Fibroblast of lung (primary cell): ENCODE results near the gene ITGA3. TPM values are rescaled to one million over a fixed set of nuclear protein-coding genes. Genes with fewer than 3 reads are reported as not detected.

ENCODE experiments used
- DNase-seq, 2 donors: peaks; one replicate each; pipeline versions ENCODE4 v3.0.0 to v3.0.0-alpha.2; 2010; ENCODE audit warnings: low read depth in 2 of 2
- H2AFZ ChIP-seq: 2 replicates; pipeline ENCODE4 v1.5.1; 2012; ENCODE audit warnings: low read length, control low read depth, inconsistent platforms
- H3K27ac ChIP-seq: 2 replicates; pipeline ENCODE4 v1.5.1; 2011; ENCODE audit warnings: low read length, control low read depth; ENCODE audit not compliant: insufficient read depth
- H3K27me3 ChIP-seq: 2 replicates; pipeline ENCODE4 v1.5.1; 2011; ENCODE audit warnings: mild to moderate bottlenecking, low read length; ENCODE audit not compliant: control insufficient read depth, insufficient read depth
- H3K36me3 ChIP-seq: 2 replicates; pipeline ENCODE4 v1.5.1; 2011; ENCODE audit warnings: low read length; ENCODE audit not compliant: control insufficient read depth, insufficient read depth
- H3K4me1 ChIP-seq: 2 replicates; pipeline ENCODE4 v1.5.1; 2011; ENCODE audit warnings: low read length; ENCODE audit not compliant: control insufficient read depth, insufficient read depth; ENCODE audit errors: extremely low read depth
- H3K4me2 ChIP-seq: 2 replicates; pipeline ENCODE4 v1.5.1; 2011; ENCODE audit warnings: low read length, control low read depth; ENCODE audit not compliant: insufficient read depth; ENCODE audit errors: extremely low read depth
- H3K4me3 ChIP-seq, 4 experiments: fragments of 200-600 bp in 1 of 4; sonication (generic) in 1 of 4; replicated peaks in 1 of 4; 2 replicates each; pipeline ENCODE4 v1.5.1; 2011 to 2016; ENCODE audit warnings: low read length in 4 of 4, low read depth in 3 of 4, mild to moderate bottlenecking in 3 of 4, control low read depth in 2 of 4, inconsistent platforms in 1 of 4, mixed read lengths in 1 of 4; ENCODE audit not compliant: insufficient read depth in 1 of 4; ENCODE audit errors: control extremely low read depth in 1 of 4
- H3K79me2 ChIP-seq: 2 replicates; pipeline ENCODE4 v1.5.1; 2012; ENCODE audit warnings: mild to moderate bottlenecking, low read length, inconsistent platforms; ENCODE audit not compliant: control insufficient read depth, insufficient read depth
- H3K9ac ChIP-seq: 2 replicates; pipeline ENCODE4 v1.5.1; 2011; ENCODE audit warnings: mild to moderate bottlenecking, low read length, control low read depth; ENCODE audit not compliant: insufficient read depth
- H3K9me3 ChIP-seq: 2 replicates; pipeline ENCODE4 v1.5.1; 2012; ENCODE audit warnings: low read depth, low read length; ENCODE audit not compliant: control insufficient read depth, insufficient read depth
- H4K20me1 ChIP-seq: 2 replicates; pipeline ENCODE4 v1.5.1; 2011; ENCODE audit warnings: low read length; ENCODE audit not compliant: control insufficient read depth, insufficient read depth; ENCODE audit errors: extremely low read depth
- EZH2 ChIP-seq: IDR thresholded peaks from 2 replicates; pipeline ENCODE4 v1.5.1; 2012; ENCODE audit warnings: low read length, control low read depth, mild to moderate bottlenecking; ENCODE audit errors: missing control alignments
- polyA plus RNA-seq, 2 donors: library from polyadenylated mRNA; depleted of rRNA in 1 of 2; stranded (reverse) in 1 of 2; unstranded in 1 of 2; fragments of >200 nt; gene quantifications; 2 replicates each; pipeline ENCODE4 v1.2.1, GENCODE V29; 2011 to 2012; ENCODE audit warnings: missing spikeins in 1 of 2
- total RNA-seq: library from RNA; depleted of rRNA; stranded (reverse); fragments of >200 nt; gene quantifications from 2 replicates; pipeline ENCODE4 v1.2.1, GENCODE V29; 2014
- TF ChIP-seq, protein P1 (sequence below), 2 donors: IDR thresholded peaks in 1 of 2; conservative IDR thresholded peaks in 1 of 2; 1 replicate in 1 of 2; 2 replicates in 1 of 2; pipeline ENCODE4 v1.5.1; 2011 to 2012; ENCODE audit warnings: low read length in 2 of 2, control low read depth in 1 of 2, inconsistent platforms in 1 of 2, low read depth in 1 of 2, mild to moderate bottlenecking in 1 of 2

ITGA3 gene
- total and polyA plus RNA-seq, 2 donors (not counting 1 experiment from before 2014, with no cell fraction given), result 67.3 to 269 TPM

GRCh38 chr17:50090071-50090470 is 34.2 kb downstream of the ITGA3 start:
- no peak overlapping the region for H3K4me2 ChIP-seq
- no peaks in the 10 kb centered on the region for H3K9me3 ChIP-seq
- no peaks in the 10 kb centered on the region for H4K20me1 ChIP-seq
- H3K4me3 ChIP-seq, result no peak overlapping the region
- H3K27me3 ChIP-seq, result no peaks in the 10 kb centered on the region
- TF ChIP-seq, protein P1, sequence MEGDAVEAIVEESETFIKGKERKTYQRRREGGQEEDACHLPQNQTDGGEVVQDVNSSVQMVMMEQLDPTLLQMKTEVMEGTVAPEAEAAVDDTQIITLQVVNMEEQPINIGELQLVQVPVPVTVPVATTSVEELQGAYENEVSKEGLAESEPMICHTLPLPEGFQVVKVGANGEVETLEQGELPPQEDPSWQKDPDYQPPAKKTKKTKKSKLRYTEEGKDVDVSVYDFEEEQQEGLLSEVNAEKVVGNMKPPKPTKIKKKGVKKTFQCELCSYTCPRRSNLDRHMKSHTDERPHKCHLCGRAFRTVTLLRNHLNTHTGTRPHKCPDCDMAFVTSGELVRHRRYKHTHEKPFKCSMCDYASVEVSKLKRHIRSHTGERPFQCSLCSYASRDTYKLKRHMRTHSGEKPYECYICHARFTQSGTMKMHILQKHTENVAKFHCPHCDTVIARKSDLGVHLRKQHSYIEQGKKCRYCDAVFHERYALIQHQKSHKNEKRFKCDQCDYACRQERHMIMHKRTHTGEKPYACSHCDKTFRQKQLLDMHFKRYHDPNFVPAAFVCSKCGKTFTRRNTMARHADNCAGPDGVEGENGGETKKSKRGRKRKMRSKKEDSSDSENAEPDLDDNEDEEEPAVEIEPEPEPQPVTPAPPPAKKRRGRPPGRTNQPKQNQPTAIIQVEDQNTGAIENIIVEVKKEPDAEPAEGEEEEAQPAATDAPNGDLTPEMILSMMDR (conservative IDR thresholded peaks at IDR 0.05 in 1 of 2, IDR thresholded peaks at IDR 0.05 in 1 of 2; ENCODE audit: low read depth in 1 of 2, low read length in 2 of 2), result no peak
- H3K4me1 ChIP-seq, result peaks cover 5% of the 10 kb centered on the region
- no peak overlapping the region for H3K9ac ChIP-seq
- no peak for DNase-seq
- no peaks in the 10 kb centered on the region for H3K79me2 ChIP-seq
- H2AFZ ChIP-seq, result no peak overlapping the region
- H3K36me3 ChIP-seq, result peaks cover 25% of the 10 kb centered on the region
- no peak overlapping the region for H3K27ac ChIP-seq

DNA sequence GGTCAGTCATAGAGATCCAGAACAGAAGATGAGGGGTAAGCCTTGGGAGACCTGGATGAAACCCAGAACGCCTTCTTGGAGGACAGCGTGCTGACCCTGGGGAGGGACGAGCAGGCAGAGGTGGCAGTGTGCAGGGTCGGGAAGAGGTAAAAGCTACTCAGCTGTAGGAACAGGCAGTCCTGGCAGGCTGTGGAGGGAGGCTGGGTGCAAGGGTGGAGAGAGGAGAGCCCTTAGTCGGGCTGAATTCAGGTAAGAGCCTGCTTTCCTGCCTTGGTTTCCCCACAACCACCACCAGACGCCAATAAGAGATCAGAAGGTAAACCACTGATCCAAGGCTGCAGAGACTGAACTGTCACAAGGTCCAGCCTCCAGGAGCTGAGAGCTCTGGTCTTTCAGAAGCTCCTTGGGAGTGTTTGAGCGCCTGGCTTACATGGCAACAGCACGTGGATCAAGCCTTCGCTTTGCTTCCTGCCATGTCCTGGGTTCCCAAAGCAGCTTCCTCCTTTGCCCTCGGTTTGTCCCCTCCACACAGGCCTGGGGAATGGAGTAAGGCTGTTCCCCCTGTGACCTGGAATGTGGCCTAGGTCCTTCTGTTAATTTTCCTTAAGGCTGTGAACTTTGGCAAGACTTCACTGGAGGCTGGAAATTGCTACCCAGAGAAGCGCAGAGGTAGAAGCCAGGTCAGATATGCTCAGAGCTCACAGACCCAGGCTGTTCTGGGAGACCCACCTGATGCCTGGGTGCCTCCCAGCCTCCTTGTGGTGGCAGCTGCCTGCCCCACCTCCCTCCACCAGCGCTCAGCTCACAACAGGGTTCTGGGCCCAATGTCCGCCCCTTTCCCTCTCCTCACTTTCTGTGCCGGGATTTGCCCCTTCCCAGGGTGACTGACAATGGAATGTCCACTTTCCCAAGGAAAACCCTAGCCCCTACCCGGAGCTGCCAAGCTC is 35.3 kb downstream of the ITGA3 start:
- DNase-seq, result no peak
- Histone ChIP-seq H3K4me2 (no peak overlapping the region), H3K27me3 (no peaks in the 10 kb centered on the region), H3K4me3 (no peak overlapping the region), H3K36me3 (peaks cover 25% of the 10 kb centered on the region), H2AFZ (no peak overlapping the region), H4K20me1 (no peaks in the 10 kb centered on the region), H3K79me2 (no peaks in the 10 kb centered on the region), H3K4me1 (peaks cover 11% of the 10 kb centered on the region), H3K27ac (no peak overlapping the region), H3K9me3 (no peaks in the 10 kb centered on the region), H3K9ac (no peak overlapping the region)
- TF ChIP-seq, protein P1 (conservative IDR thresholded peaks at IDR 0.05 in 1 of 2, IDR thresholded peaks at IDR 0.05 in 1 of 2; ENCODE audit: low read depth in 1 of 2, low read length in 2 of 2), result no peak
- no peak for TF ChIP-seq EZH2

DNA sequence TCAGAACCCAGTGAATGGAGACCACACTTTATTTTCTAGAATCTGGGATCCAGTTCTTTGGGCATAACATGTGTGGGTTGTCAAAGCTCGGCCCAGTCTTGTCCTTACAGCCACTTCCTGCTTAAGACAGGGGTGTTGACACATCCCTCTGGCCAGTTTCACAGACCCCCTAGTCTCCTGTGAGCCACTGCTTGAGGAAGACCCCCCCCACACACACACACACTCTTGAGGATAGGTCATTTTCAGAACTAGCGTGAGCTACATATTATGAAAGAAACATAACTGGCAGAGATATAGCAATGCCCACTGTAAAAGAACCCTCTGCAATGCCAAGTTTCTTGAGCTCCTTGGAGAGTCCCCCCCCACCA is 36.0 kb downstream of the ITGA3 start:
- peaks cover 14% of the 10 kb centered on the region for H3K4me1 ChIP-seq
- no peaks in the 10 kb centered on the region for H3K79me2 ChIP-seq
- no peak overlapping the region for H3K4me2 ChIP-seq
- H3K36me3 ChIP-seq, result peaks cover 25% of the 10 kb centered on the region
- no peak overlapping the region for H3K9ac ChIP-seq
- no peak overlapping the region for H3K4me3 ChIP-seq
- H4K20me1 ChIP-seq, result no peaks in the 10 kb centered on the region
- no peaks in the 10 kb centered on the region for H3K9me3 ChIP-seq
- TF ChIP-seq, protein P1 (conservative IDR thresholded peaks at IDR 0.05 in 1 of 2, IDR thresholded peaks at IDR 0.05 in 1 of 2; ENCODE audit: low read depth in 1 of 2, low read length in 2 of 2), result no peak
- TF ChIP-seq EZH2, result no peak
- no peak overlapping the region for H2AFZ ChIP-seq
- H3K27me3 ChIP-seq, result no peaks in the 10 kb centered on the region
- no peak for DNase-seq
- H3K27ac ChIP-seq, result no peak overlapping the region
